Fibroblast of mammary gland (primary cell): ENCODE measurements around the gene SKI.

ENCODE experiments used
- DNase-seq: peaks from one replicate; pipeline ENCODE4 v3.0.0-alpha.2; 2010; ENCODE audit warnings: low read depth
- H3K4me3 ChIP-seq: 2 replicates; pipeline ENCODE4 v1.5.1; 2011; ENCODE audit warnings: low read depth, mild to moderate bottlenecking, low read length, moderate library complexity; ENCODE audit not compliant: control insufficient read depth
- TF ChIP-seq, protein P1 (sequence below): conservative IDR thresholded peaks from 2 replicates; pipeline ENCODE4 v1.5.1; 2011; ENCODE audit warnings: low read depth, low read length, inconsistent platforms; ENCODE audit not compliant: control insufficient read depth, insufficient read depth

SKI gene

DNA sequence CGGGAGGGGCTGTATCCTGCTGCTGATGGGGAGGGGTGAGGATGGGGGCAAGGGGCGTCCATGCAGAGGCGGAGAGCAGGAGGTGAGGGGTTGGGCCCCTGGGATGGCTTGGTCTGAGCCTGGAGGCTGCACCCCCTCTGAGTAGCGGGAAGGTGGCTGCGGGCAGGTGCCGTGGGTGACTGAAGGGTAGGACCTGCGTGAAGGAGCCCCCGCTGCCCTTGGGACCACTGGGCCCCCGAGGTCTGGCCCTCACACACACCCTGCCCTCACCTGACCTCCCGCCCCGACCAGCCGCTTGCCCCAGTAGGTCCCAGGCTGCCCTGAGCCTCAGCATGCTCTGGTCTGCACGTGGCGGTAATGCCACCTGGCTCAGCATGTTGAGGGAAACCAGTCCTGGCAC is 12.8 kb upstream of the SKI start:
- no peak for DNase-seq
- no peak overlapping the region for H3K4me3 ChIP-seq
- TF ChIP-seq, protein P1, sequence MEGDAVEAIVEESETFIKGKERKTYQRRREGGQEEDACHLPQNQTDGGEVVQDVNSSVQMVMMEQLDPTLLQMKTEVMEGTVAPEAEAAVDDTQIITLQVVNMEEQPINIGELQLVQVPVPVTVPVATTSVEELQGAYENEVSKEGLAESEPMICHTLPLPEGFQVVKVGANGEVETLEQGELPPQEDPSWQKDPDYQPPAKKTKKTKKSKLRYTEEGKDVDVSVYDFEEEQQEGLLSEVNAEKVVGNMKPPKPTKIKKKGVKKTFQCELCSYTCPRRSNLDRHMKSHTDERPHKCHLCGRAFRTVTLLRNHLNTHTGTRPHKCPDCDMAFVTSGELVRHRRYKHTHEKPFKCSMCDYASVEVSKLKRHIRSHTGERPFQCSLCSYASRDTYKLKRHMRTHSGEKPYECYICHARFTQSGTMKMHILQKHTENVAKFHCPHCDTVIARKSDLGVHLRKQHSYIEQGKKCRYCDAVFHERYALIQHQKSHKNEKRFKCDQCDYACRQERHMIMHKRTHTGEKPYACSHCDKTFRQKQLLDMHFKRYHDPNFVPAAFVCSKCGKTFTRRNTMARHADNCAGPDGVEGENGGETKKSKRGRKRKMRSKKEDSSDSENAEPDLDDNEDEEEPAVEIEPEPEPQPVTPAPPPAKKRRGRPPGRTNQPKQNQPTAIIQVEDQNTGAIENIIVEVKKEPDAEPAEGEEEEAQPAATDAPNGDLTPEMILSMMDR, result no peak

DNA sequence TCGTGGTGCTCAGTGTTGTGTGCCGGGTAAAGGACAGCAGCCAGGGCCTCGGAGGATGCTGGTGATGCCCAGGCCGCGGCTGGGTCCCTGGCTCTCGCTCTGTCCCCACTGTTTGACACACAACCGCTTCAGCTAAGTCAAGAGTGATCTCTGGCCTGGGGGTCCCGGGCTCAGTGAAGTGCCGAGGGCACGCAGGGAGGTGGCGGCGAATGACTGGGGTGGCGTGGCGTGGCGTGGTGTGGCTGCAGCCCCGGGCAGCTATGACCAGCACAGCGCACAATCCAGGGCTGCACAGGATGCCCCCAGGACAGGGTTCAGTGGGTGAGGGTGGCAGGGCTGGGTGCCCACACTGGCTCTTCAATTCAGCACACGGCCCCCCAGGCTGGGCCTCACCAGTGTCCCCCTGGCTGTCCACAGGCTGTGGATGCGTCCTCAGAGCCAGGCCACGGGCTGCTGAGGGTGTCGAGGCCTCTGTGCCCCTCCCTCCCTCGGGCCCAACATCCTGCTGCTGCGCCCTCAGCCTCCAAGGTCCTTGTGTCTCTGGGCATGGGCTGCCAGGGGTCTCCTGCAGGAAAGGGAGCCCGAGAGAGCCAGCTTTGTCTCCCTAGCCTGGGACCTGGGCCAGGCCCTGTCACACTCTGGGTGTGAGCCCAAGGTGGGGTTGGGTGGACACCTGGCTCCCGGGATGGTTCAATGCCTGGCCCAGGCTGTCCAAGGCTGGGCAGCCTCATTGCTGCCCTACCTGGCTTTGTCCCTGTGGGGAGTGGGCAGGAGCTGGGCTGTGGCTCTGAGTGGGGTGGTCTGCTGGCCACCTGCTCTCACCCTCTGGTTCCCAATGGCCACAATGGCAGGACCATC is 12.0 kb upstream of the SKI start:
- TF ChIP-seq, protein P1, result no peak
- no peak for DNase-seq
- no peak overlapping the region for H3K4me3 ChIP-seq

DNA sequence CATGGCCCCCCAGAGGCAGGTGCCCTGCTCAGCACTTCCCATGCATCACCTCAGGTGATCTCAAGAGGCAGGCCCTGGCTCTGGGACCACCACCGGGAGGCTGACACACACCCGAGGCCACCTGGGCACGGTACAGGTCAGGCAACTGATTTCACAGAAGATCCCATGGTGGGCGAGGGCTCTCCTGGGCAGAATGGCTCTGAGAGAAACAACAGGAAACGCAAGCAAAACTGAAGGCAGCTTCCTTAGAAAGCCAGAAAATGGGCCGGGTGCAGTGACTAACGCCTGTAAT is 11.4 kb upstream of the SKI start:
- no peak overlapping the region for H3K4me3 ChIP-seq
- TF ChIP-seq, protein P1, result no peak

DNA sequence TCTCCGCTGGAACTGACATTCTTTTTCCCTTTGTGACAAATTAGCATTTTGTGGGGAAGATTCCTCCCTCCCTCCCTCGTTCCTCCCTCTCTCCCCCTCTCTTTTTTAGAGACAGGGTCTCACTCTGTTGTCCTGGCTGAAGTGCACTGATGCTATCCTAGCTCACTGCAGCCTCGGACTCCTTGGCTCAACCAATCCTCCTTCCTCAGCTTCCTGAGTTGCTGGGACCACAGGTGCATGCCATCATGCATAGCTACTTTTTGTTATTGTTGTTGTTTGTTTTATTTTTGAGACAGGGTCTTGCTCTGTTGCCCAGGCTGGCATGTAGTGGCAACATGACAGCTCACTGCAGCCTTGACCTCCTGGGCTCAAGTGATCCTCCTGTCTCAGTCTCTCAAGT is 6.8 kb upstream of the SKI start:
- TF ChIP-seq, protein P1, result no peak
- DNase-seq, result no peak
- H3K4me3 ChIP-seq, result no peak overlapping the region

More for the DNA sequence above, 11.4 kb upstream of the SKI start:
- no peak for DNase-seq

DNA sequence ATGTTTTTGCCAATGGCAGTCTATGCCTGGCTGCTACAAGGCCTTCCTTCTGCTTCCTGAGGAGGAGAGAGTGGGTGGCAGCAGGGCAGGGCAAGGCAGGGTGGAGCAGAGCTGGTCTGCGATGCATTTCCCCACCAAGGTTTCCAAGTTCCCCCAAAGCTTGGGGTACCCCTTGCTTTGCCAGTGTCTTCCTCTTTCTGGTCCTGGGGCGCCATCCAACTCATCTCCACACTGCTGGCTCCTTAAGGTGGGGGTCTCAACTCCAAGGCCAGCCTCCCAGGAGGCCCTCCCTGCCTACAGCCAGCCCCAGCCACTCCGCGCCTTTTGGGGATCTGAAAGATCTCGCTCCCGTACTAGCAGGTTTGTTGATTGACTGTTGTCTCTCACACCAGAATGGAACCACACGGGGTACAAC is 3.9 kb upstream of the SKI start:
- TF ChIP-seq, protein P1, result no peak
- no peak overlapping the region for H3K4me3 ChIP-seq
- DNase-seq, result no peak

DNA sequence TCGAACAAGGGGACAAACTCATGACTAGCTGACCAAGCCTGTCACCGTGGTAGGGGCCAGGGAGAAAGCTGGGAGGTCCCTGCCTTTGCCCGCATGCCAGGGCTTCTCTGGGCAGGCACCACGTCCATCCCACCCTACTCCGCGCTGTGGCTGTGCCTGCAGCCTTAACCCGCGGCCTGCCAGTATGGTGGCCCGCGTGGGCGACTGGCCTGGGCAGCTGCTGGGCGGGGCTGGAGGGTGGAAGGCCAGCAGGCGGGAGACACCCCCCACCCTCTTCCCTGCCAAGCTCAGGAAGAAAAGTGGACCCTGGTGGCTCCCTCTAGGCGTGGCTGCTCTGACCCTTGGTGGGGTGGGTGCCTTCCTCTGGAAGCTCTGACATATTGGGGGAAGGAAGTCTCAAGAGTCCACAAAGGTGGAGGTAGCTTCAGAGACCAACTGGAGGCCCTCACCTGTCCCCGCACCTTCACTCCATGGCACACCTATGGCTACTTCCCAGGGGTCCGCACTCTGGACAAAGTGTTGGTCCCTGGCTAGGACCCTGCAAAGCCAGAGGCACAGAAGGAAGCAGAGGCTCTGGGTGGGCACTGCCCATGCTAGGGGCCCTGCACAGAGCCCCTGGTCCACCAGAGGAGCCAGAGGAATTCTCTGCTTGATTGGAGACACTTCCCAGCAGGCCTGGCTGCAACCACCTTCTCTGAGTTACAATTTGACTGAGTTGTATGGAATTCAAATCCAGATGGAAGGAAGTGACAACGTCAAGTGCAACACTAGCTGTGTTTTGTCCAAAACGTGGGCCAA is 3.3 kb upstream of the SKI start:
- H3K4me3 ChIP-seq, result no peak overlapping the region
- peak; percentile 13 for DNase-seq
- TF ChIP-seq, protein P1, result no peak
